Peyer's patch (tissue), 4 donors: ENCODE results near the gene SKI. TPM values are rescaled to one million over a fixed set of nuclear protein-coding genes. Genes with fewer than 3 reads are reported as not detected.
"Not testable (repeated sequence)": the region's sequence is repeated elsewhere in the genome, so short reads cannot be mapped to it uniquely, and the experiment has no call there.

Experiments used
- DNase-seq, 3 donors: peaks; one replicate each; pipeline ENCODE4 v3.0.0-alpha.2; 2017 to 2019
- H3K27ac ChIP-seq, 4 donors: fragments of 200-600 bp; sonication (generic); one replicate each; pipeline ENCODE4 v1.5.1; 2016 to 2019
- H3K27me3 ChIP-seq, 2 donors: fragments of 200-600 bp; sonication (generic); one replicate each; pipeline ENCODE4 v1.5.1; 2019
- H3K36me3 ChIP-seq, 3 donors: fragments of 200-600 bp; sonication (generic); one replicate each; pipeline ENCODE4 v1.5.1; 2016 to 2019
- H3K4me1 ChIP-seq, 4 donors: fragments of 200-600 bp; sonication (generic); one replicate each; pipeline ENCODE4 v1.5.1; 2016 to 2019
- H3K4me3 ChIP-seq, 4 donors: fragments of 200-600 bp; sonication (generic); 1 replicate in 3 of 4; 2 replicates in 1 of 4; pipeline ENCODE4 v1.5.1; 2016 to 2019; ENCODE audit warnings: mild to moderate bottlenecking in 1 of 4
- H3K9me3 ChIP-seq, 4 donors: fragments of 200-600 bp; sonication (generic); one replicate each; pipeline ENCODE4 v1.5.1; 2016 to 2019; ENCODE audit warnings: mild to moderate bottlenecking in 1 of 4
- CTCF ChIP-seq, 6 experiments: fragments of 450-650 bp in 4 of 6; fragments of 200-600 bp in 2 of 6; sonication (generic) in 1 of 6; IDR thresholded peaks; one replicate each; pipeline ENCODE4 v1.5.1; 2017 to 2019; ENCODE audit warnings: antibody characterized with exemption in 6 of 6, mild to moderate bottlenecking in 3 of 6, moderate library complexity in 1 of 6
- POLR2A ChIP-seq, 2 donors: fragments of 450-650 bp; IDR thresholded peaks; one replicate each; pipeline ENCODE4 v1.5.1; 2017; ENCODE audit warnings: antibody characterized with exemption in 2 of 2, mild to moderate bottlenecking in 2 of 2, moderate library complexity in 2 of 2
- total RNA-seq, 4 donors: library from RNA; depleted of rRNA; stranded (reverse); fragments of >200 nt; gene quantifications; one replicate each; pipeline ENCODE4 v1.1.0, GENCODE V29; 2016

SKI gene
- total RNA-seq, 4 donors from 2014 or later: 20.1 to 41.5 (median 37.1) TPM

GRCh38 chr1:2239384-2239985, 11.4 kb downstream of the SKI start:
- Histone ChIP-seq H3K36me3 (no peaks in the 10 kb centered on the region), H3K27me3 (no peaks in the 10 kb centered on the region), H3K4me3 (no peak overlapping the region), H3K4me1 (peaks cover 7 to 82% (median 38%) of the 10 kb centered on the region in 4 donors), H3K9me3 (no peaks in the 10 kb centered on the region), H3K27ac (peak overlapping the region in 2 of 4 donors; percentile 13 to 32)
- DNase-seq: no peak
- TF ChIP-seq CTCF (IDR thresholded peaks at IDR 0.05) (no peak), POLR2A (IDR thresholded peaks at IDR 0.05) (no peak)

GRCh38 chr1:2240270-2241156, 12.4 kb downstream of the SKI start:
- H3K27ac ChIP-seq: peak overlapping the region; percentile 13 to 28 (median 18)
- peaks cover 7 to 72% (median 30%) of the 10 kb centered on the region in 4 donors for H3K4me1 ChIP-seq
- no peak overlapping the region for H3K4me3 ChIP-seq
- no peaks in the 10 kb centered on the region for H3K9me3 ChIP-seq
- DNase-seq: peak in 2 of 3 donors; percentile 79 to 82
- no peaks in the 10 kb centered on the region for H3K27me3 ChIP-seq
- TF ChIP-seq POLR2A (IDR thresholded peaks at IDR 0.05) (no peak), CTCF (IDR thresholded peaks at IDR 0.05) (no peak)
- H3K36me3 ChIP-seq: no peaks in the 10 kb centered on the region

GRCh38 chr1:2241820-2242219, 13.7 kb downstream of the SKI start:
- DNase-seq: no peak
- no peaks in the 10 kb centered on the region for H3K9me3 ChIP-seq
- H3K4me3 ChIP-seq: no peak overlapping the region
- TF ChIP-seq CTCF (IDR thresholded peaks at IDR 0.05) (no peak), POLR2A (IDR thresholded peaks at IDR 0.05) (no peak)
- H3K27me3 ChIP-seq: no peaks in the 10 kb centered on the region
- H3K4me1 ChIP-seq: peaks cover 7 to 70% (median 30%) of the 10 kb centered on the region in 4 donors
- H3K27ac ChIP-seq: no peak overlapping the region
- no peaks in the 10 kb centered on the region for H3K36me3 ChIP-seq

- DNase-seq: no peak
- Histone ChIP-seq H3K27ac (no peak overlapping the region), H3K4me1 (peaks cover 14 to 70% (median 28%) of the 10 kb centered on the region in 4 donors), H3K9me3 (no peaks in the 10 kb centered on the region), H3K36me3 (no peaks in the 10 kb centered on the region), H3K4me3 (no peak overlapping the region), H3K27me3 (no peaks in the 10 kb centered on the region)
- TF ChIP-seq CTCF (IDR thresholded peaks at IDR 0.05) (no peak), POLR2A (IDR thresholded peaks at IDR 0.05) (no peak)
Observed at GRCh38 chr1:2242814-2243725, 15.0 kb downstream of the SKI start.

GRCh38 chr1:2247045-2247394, 18.9 kb downstream of the SKI start:
- not testable (repeated sequence) for H3K27me3 ChIP-seq, H3K9me3 ChIP-seq, DNase-seq, H3K36me3 ChIP-seq, H3K4me3 ChIP-seq
- Histone ChIP-seq H3K4me1 (peaks cover 15 to 72% (median 33%) of the 10 kb centered on the region in 4 donors), H3K27ac (peak overlapping the region in 3 of 4 donors; percentile 46 to 90 (median 81))
